Calu3 (cell line): Measurements from ENCODE around the gene MLLT3. TPM values are rescaled to one million over a fixed set of nuclear protein-coding genes. Genes with fewer than 3 reads are reported as not detected.

ENCODE experiments used
- BruUV-seq: library from RNA; stranded (reverse); fragments of 400-500 nt; replicated peaks from 2 replicates; lab custom pipeline; 2021; lab: Mats Ljungman, UMichigan
- CTCF ChIA-PET: fragments of 300-600 bp; sonication (Branson Sonifier 250); formaldehyde crosslinking; loops from one replicate; lab custom pipeline; 2022; ENCODE audit warnings: antibody characterized with exemption; lab: Charles Lee
- DNase-seq: peaks from one replicate; pipeline ENCODE4 v3.0.0; 2022
- H3K27ac Mint-ChIP-seq: one replicate; pipeline ENCODE4 v1.8.0; 2022; ENCODE audit warnings: mixed read lengths; ENCODE audit not compliant: unreplicated experiment
- H3K27me3 Mint-ChIP-seq: one replicate; pipeline ENCODE4 v1.8.0; 2022; ENCODE audit warnings: mixed read lengths; ENCODE audit not compliant: unreplicated experiment
- H3K36me3 Mint-ChIP-seq: one replicate; pipeline ENCODE4 v1.8.0; 2022; ENCODE audit warnings: mild to moderate bottlenecking, moderate library complexity, mixed read lengths; ENCODE audit not compliant: insufficient read depth, unreplicated experiment
- H3K4me1 Mint-ChIP-seq: one replicate; pipeline ENCODE4 v1.8.0; 2022; ENCODE audit warnings: mild to moderate bottlenecking, low read depth, mixed read lengths; ENCODE audit not compliant: unreplicated experiment
- H3K4me3 Mint-ChIP-seq: one replicate; pipeline ENCODE4 v1.8.0; 2022; ENCODE audit warnings: mild to moderate bottlenecking, low read depth, moderate library complexity, mixed read lengths; ENCODE audit not compliant: unreplicated experiment
- H3K9me3 Mint-ChIP-seq: one replicate; pipeline ENCODE4 v1.8.0; 2022; ENCODE audit warnings: low read depth, mixed read lengths; ENCODE audit not compliant: unreplicated experiment
- intact Hi-C: fragments of 100-400 bp; cut with micrococcal nuclease; formaldehyde crosslinking; loops from one replicate; pipeline ENCODE4 v1.10.0; 2022; ENCODE audit not compliant: unreplicated experiment
- total RNA-seq: library from RNA; stranded (reverse); gene quantifications from 2 replicates; pipeline ENCODE4 v1.2.3, GENCODE V29; 2022
- TF ChIP-seq, protein P1 (sequence below): fragments of 200-600 bp; IDR thresholded peaks from one replicate; pipeline ENCODE4 v1.8.0; 2022; ENCODE audit warnings: antibody characterized with exemption; ENCODE audit not compliant: unreplicated experiment

Gene MLLT3
- total RNA-seq, 1 experiment from 2014 or later: 23.1 TPM

DNA sequence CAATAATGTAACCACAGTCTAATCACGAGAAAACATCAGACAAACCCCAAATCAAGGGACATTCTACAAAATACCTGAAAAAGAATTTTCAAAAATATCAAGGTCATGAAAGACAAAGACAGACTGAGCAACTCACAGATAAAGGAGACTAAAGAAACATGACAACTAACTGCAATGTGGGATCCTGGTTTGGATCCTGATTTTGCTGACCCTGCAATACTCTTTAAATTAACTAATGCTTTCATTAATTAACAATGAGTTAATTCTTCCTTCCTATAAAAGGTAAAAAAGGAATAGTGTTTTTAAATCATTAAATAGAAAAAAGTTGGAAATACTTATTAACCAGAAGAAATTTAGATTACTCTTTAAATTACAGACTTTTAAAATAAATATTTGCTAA lies 103.6 kb downstream of the MLLT3 start:
- CTCF ChIA-PET: no interaction called here
- Mint-ChIP-seq H3K27ac (no peak overlapping the region), H3K4me1 (peaks cover 4% of the 10 kb centered on the region)

DNA sequence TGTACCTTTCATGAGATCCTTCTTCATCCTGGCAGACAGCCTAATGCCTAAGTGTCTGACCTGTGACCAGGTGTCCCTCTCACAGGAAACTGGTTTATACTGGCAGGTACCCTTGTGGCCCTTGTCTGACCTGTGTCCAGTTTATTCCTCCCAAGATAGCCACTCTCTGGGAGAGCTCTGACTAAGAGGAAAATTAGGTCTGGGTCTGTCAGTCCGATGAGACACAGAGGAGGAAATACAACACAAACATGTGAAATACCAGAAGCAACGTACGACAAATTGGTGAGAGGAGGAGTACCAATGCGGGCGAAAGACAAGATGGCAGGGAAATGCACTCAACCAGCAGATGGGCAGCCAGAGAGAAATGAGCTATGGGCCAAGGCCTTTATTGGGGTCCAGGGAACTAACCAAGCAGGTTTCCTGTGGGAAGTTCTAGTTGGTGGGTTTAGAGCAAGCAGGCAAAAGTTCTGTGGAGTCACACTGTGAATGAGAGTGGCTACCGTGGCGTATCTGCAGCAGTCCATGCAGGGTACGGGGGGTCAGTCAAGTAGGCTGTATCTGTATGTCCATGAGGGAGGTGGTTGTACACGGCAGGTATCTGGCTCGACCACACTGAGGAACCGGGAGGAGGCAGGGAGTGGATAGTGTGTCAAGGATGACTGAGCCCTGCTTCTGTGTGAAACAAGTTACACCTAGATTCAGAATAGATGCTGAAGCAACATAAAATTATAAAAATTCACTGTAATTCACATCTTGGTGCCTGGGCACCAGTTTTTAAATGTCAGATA lies 109.0 kb downstream of the MLLT3 start:
- Mint-ChIP-seq H3K27ac (peak overlapping the region; percentile 74), H3K36me3 (no peaks in the 10 kb centered on the region), H3K9me3 (no peaks in the 10 kb centered on the region), H3K4me3 (peak overlapping the region; percentile 6), H3K4me1 (peaks cover 24% of the 10 kb centered on the region), H3K27me3 (no peaks in the 10 kb centered on the region)
- intact Hi-C loops: loop anchor here (5.0 kb wide), 2 partner anchors 39 to 59 kb away; no protein-coding TSS in a partner anchor
- CTCF ChIA-PET: no interaction called here
- TF ChIP-seq, protein P1, sequence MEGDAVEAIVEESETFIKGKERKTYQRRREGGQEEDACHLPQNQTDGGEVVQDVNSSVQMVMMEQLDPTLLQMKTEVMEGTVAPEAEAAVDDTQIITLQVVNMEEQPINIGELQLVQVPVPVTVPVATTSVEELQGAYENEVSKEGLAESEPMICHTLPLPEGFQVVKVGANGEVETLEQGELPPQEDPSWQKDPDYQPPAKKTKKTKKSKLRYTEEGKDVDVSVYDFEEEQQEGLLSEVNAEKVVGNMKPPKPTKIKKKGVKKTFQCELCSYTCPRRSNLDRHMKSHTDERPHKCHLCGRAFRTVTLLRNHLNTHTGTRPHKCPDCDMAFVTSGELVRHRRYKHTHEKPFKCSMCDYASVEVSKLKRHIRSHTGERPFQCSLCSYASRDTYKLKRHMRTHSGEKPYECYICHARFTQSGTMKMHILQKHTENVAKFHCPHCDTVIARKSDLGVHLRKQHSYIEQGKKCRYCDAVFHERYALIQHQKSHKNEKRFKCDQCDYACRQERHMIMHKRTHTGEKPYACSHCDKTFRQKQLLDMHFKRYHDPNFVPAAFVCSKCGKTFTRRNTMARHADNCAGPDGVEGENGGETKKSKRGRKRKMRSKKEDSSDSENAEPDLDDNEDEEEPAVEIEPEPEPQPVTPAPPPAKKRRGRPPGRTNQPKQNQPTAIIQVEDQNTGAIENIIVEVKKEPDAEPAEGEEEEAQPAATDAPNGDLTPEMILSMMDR: no peak
- DNase-seq: no peak
- BruUV-seq: no TSS peak

More for the DNA sequence above, 103.6 kb downstream of the MLLT3 start:
- Mint-ChIP-seq H3K4me3 (no peak overlapping the region), H3K27me3 (no peaks in the 10 kb centered on the region), H3K36me3 (no peaks in the 10 kb centered on the region), H3K9me3 (peaks cover 2% of the 10 kb centered on the region)
- DNase-seq: no peak
- no TSS peak for BruUV-seq
- intact Hi-C loops: no loop called here
- TF ChIP-seq, protein P1: no peak

DNA sequence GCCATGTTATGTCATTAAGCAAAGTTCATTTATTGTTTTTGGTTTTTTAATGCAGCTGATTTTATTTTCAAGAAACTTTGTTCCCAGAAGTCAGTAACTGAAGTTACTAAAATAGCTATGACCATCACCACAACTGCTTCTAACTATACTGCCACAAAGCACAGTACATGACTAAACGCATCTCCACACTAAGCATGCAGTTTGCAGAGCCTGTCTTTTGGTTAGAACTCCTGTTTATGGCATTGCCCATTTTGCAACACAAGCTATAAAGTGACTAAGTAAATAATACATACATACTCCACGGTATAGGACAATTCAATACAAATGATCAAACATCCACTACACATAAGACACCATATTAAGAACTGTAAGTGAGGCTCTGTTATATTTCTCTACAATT lies 109.7 kb downstream of the MLLT3 start:
- Mint-ChIP-seq H3K36me3 (no peaks in the 10 kb centered on the region), H3K9me3 (no peaks in the 10 kb centered on the region), H3K4me1 (peaks cover 24% of the 10 kb centered on the region), H3K27ac (peak overlapping the region; percentile 27), H3K4me3 (no peak overlapping the region), H3K27me3 (no peaks in the 10 kb centered on the region)
- DNase-seq: no peak
- intact Hi-C loops: loop anchor here (5.0 kb wide), 2 partner anchors 40 to 60 kb away; no protein-coding TSS in a partner anchor
- TF ChIP-seq, protein P1: no peak
- CTCF ChIA-PET: no interaction called here
- BruUV-seq: no TSS peak

DNA sequence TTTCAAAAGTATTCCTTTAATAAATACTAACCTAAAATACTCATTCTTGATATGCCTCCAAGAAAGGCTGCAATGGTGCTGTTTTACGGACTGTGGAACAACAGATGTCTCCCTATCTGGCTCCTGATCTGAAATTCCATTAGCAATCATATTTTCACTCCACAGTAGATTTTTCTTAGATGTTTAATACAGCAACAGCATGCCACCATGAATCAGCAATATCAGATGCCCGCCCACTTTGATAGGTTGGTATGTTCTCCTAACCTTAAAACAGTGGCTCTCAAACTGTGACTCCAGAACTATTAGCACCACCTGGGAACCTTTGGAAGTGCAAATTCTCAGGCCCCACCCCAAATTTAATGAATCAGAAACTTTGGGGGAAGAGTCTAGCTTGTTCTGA lies 110.2 kb downstream of the MLLT3 start:
- BruUV-seq: no TSS peak
- TF ChIP-seq, protein P1: no peak
- DNase-seq: no peak
- Mint-ChIP-seq H3K4me3 (no peak overlapping the region), H3K27ac (peak overlapping the region; percentile 27), H3K9me3 (no peaks in the 10 kb centered on the region), H3K27me3 (no peaks in the 10 kb centered on the region), H3K36me3 (no peaks in the 10 kb centered on the region), H3K4me1 (peaks cover 24% of the 10 kb centered on the region)
- CTCF ChIA-PET: no interaction called here
- intact Hi-C loops: loop anchor here (5.0 kb wide), 2 partner anchors 40 to 60 kb away; no protein-coding TSS in a partner anchor
